ENCODE data around the gene TTLL3.

TTLL3 gene

GRCh38 chr3:9781551-9781950 is 28.5 kb upstream of the TTLL3 start:
- no peak for DNase-seq

GRCh38 chr3:9781978-9782603 is 28.0 kb upstream of the TTLL3 start:
- DNase-seq: no peak

- DNase-seq: no peak
Measured at GRCh38 chr3:9782770-9783169, 27.3 kb upstream of the TTLL3 start.

- DNase-seq: no peak
Measured at GRCh38 chr3:9783954-9784353, 26.1 kb upstream of the TTLL3 start.

- no peak for DNase-seq
Measured at GRCh38 chr3:9784965-9785364, 25.1 kb upstream of the TTLL3 start.

- DNase-seq: no peak
Measured at GRCh38 chr3:9785602-9786001, 24.5 kb upstream of the TTLL3 start.

- DNase-seq: no peak
Measured at GRCh38 chr3:9786209-9786739, 23.8 kb upstream of the TTLL3 start.

GRCh38 chr3:9786825-9787669 is 23.0 kb upstream of the TTLL3 start:
- DNase-seq: no peak

- no peak for DNase-seq
Measured at GRCh38 chr3:9787714-9788113, 22.3 kb upstream of the TTLL3 start.

- no peak for DNase-seq
Measured at GRCh38 chr3:9791127-9791526, 18.9 kb upstream of the TTLL3 start.

- no peak for DNase-seq
Measured at GRCh38 chr3:9791790-9792404, 18.2 kb upstream of the TTLL3 start.

GRCh38 chr3:9792405-9793160 is 17.5 kb upstream of the TTLL3 start, which contains the start of the genes ARPC4 and TADA3:
ARPC4 (plus strand) TSS chr3:9793082; CDS start chr3:9793122, 40 bp downstream.
TADA3 (minus strand) TSS chr3:9792473; CDS start chr3:9791466, 1,007 bp downstream.
- peak; percentile 89 for DNase-seq

GRCh38 chr3:9793161-9793781 is 16.8 kb upstream of the TTLL3 start:
- DNase-seq: peak; percentile 32

GRCh38 chr3:9794400-9794799 is 15.7 kb upstream of the TTLL3 start:
- no peak for DNase-seq

- DNase-seq: no peak
Measured at GRCh38 chr3:9795207-9795606, 14.9 kb upstream of the TTLL3 start.

- no peak for DNase-seq
Measured at GRCh38 chr3:9797196-9797945, 12.7 kb upstream of the TTLL3 start.

GRCh38 chr3:9800529-9800928 is 9.5 kb upstream of the TTLL3 start:
- DNase-seq: no peak

- DNase-seq: no peak
Measured at GRCh38 chr3:9803494-9803893, 6.6 kb upstream of the TTLL3 start.

- no peak for DNase-seq
Measured at GRCh38 chr3:9804996-9805395, 5.1 kb upstream of the TTLL3 start.

GRCh38 chr3:9806137-9806536 is 3.9 kb upstream of the TTLL3 start:
- DNase-seq: no peak

Measured in activated naive CD4-positive, alpha-beta T cell treated with Interleukin-2 at 50 U/mL for 16 hours (primary cell).